Heart left ventricle (tissue), 16 donors: Measurements from ENCODE around the gene KRTAP4-9. TPM values are rescaled to one million over a fixed set of nuclear protein-coding genes. Genes with fewer than 3 reads are reported as not detected.
"Not testable (repeated sequence)": the region's sequence is repeated elsewhere in the genome, so short reads cannot be mapped to it uniquely, and the experiment has no call there.

Experiments
- ATAC-seq, 4 donors: fragments of 200-7000 bp; cut with Tn5 transposase; one replicate each; pipeline ENCODE4 v1.9.1; 2020 to 2022; ENCODE audit warnings: moderate library complexity in 4 of 4, mild to moderate bottlenecking in 3 of 4, moderate number of reproducible peaks in 1 of 4
- DNase-seq, 5 donors: peaks; one replicate each; pipeline ENCODE4 v3.0.0-alpha.2; 2020
- H3K27ac ChIP-seq, 12 donors: fragments of 200-600 bp; sonication (generic) in 4 of 12; one replicate each; pipeline versions ENCODE4 v1.5.0 to v1.8.0; 2016 to 2022; ENCODE audit warnings: mild to moderate bottlenecking in 2 of 12
- H3K27me3 ChIP-seq, 9 donors: fragments of 200-600 bp; sonication (generic) in 2 of 9; one replicate each; pipeline versions ENCODE4 v1.5.1 to v1.8.0; 2016 to 2022; ENCODE audit warnings: mild to moderate bottlenecking in 3 of 9
- H3K36me3 ChIP-seq, 9 donors: fragments of 200-600 bp; sonication (generic) in 2 of 9; one replicate each; pipeline versions ENCODE4 v1.5.0 to v1.8.0; 2018 to 2022; ENCODE audit warnings: mild to moderate bottlenecking in 2 of 9
- H3K4me1 ChIP-seq, 12 donors: fragments of 200-600 bp; sonication (generic) in 4 of 12; one replicate each; pipeline versions ENCODE4 v1.5.0 to v1.8.0; 2016 to 2022; ENCODE audit warnings: mild to moderate bottlenecking in 3 of 12
- H3K4me3 ChIP-seq, 12 donors: fragments of 200-600 bp; sonication (generic) in 4 of 12; one replicate each; pipeline versions ENCODE4 v1.5.0 to v1.8.0; 2017 to 2022; ENCODE audit warnings: mild to moderate bottlenecking in 9 of 12, moderate library complexity in 4 of 12
- H3K9me3 ChIP-seq, 12 donors: fragments of 200-600 bp; sonication (generic) in 4 of 12; one replicate each; pipeline versions ENCODE4 v1.5.0 to v1.8.0; 2016 to 2022; ENCODE audit warnings: mild to moderate bottlenecking in 1 of 12
- CTCF ChIP-seq, 12 donors: fragments of 200-600 bp; sonication (generic) in 4 of 12; IDR thresholded peaks; one replicate each; pipeline versions ENCODE4 v1.5.0 to v1.8.0; 2018 to 2022; ENCODE audit warnings: antibody characterized with exemption in 12 of 12, mild to moderate bottlenecking in 5 of 12
- POLR2A ChIP-seq, 2 donors: fragments of 450-650 bp; IDR thresholded peaks; one replicate each; pipeline ENCODE4 v1.6.1; 2017; ENCODE audit warnings: antibody characterized with exemption in 2 of 2, mild to moderate bottlenecking in 2 of 2, moderate library complexity in 2 of 2
- WGBS, 4 donors: extraction: QIAGEN DNeasy Blood & Tissue Kit in 2 of 4; methylation state at CpG; one replicate each; pipeline versions ENCODE4 v1.1.5 to v1.1.7; 2013 to 2018; 5-methylcytosine and 5-hydroxymethylcytosine counted together
- intact Hi-C, 10 donors: fragments of 100-400 bp; cut with DNase I; formaldehyde crosslinking; loops; one replicate each; pipeline versions ENCODE4 v1.11.1 to v1.14.2; 2022
- polyA plus RNA-seq, 2 donors: library from polyadenylated mRNA; stranded (reverse); fragments of 200-250 nt; gene quantifications; one replicate each; pipeline ENCODE4 v1.2.3, GENCODE V29; 2013
- total RNA-seq, 9 donors: library from RNA; depleted of rRNA in 2 of 9; stranded (reverse); fragments of >200 nt in 2 of 9; fragmentation: NEBNext Ultra II Directional in 3 of 9; extraction: Animal tissue kit (Norgen Biotek cat#: 25700) in 3 of 9; gene quantifications; one replicate each; pipeline versions ENCODE4 v1.1.0 to v1.2.4, GENCODE V29; 2016 to 2023
- donor health status: ischemic (EF 13 %, LVEDD 7.1; RV severe dilation, severe dysfunction).
- donor health status: healthy with polysubstance abuse.
- donor health status: DM: no; HTN: yes; CAD: no.
- donor health status: DM: no; HTN: no; CAD: no.
- donor health status: ischemic (EF 25% LVEDD 6.9; RV normal size, moderate dysfunction).
- donor health status: ischemic (EF 25% LVEDD 5.7; RV mildly dilated, moderate dysfunction).
- donor health status: healthy.
- donor health status: DM: yes; HTN: yes; CAD: no.
- donor health status: ischemic (EF 35%, LVEDD 5.7; RV mildly dilated, moderate dysfunction).
- donor health status: nonischemic (EF 11% LVEDD 7.7; RV severe dilation, severe dysfunction).
- donor health status: DM: yes; HTN: yes; CAD: no.
- donor health status: PGD.
- donor health status: ischemic (EF 29% LVEDD 5.4; RV normal size, mild dysfunction).
- donor health status: nonischemic (EF 23%, LVEDD 6.1; RV moderate dilation, normal function).

Gene KRTAP4-9
- total and polyA plus RNA-seq, 11 donors: not detected

DNA sequence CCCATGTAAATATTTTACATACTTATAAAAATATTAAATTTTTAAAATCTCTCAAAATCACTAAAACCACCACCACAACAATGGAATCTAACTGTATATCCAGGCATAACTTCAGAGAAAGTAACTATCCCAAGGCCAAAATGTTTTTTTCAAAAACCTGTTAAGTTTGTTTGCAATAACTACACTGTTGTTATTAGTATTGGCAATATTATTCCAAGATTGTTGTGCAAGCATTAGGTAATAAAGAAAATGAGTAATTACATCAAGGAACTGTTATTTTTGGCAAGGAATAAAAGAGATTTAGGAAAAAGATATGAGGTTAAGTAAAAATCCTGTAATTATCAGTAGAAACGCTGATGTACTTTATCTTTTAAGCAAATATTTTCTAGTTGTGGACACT lies 22.2 kb downstream of the KRTAP4-9 start:
- H3K36me3 ChIP-seq: no peaks in the 10 kb centered on the region
- H3K27ac ChIP-seq: no peak overlapping the region
- TF ChIP-seq POLR2A (IDR thresholded peaks at IDR 0.05) (no peak), CTCF (IDR thresholded peaks at IDR 0.05) (no peak)
- 56 to 67% (median 64%) methylated on average over 1 of the region's 1 CpG for WGBS, 4 donors
- DNase-seq (no peak), ATAC-seq (no peak)
- H3K9me3 ChIP-seq: peaks cover 0 to 7% (median 0%) of the 10 kb centered on the region in 12 donors
- intact Hi-C loops: no loop called here
- H3K4me3 ChIP-seq: no peak overlapping the region
- peaks cover 0 to 5% (median 0%) of the 10 kb centered on the region in 9 donors for H3K27me3 ChIP-seq
- H3K4me1 ChIP-seq: no peaks in the 10 kb centered on the region

- 76 to 81% (median 79%) methylated on average over 3 of the region's 3 CpGs for WGBS, 4 donors
- no peak for TF ChIP-seq POLR2A (IDR thresholded peaks at IDR 0.05)
- no peak overlapping the region for H3K4me3 ChIP-seq
- no peaks in the 10 kb centered on the region for H3K36me3 ChIP-seq
- DNase-seq (no peak), ATAC-seq (no peak)
- no peaks in the 10 kb centered on the region for H3K4me1 ChIP-seq
- H3K27ac ChIP-seq: no peak overlapping the region
- intact Hi-C loops: no loop called here
- peaks cover 0 to 3% (median 0%) of the 10 kb centered on the region in 9 donors for H3K27me3 ChIP-seq
- H3K9me3 ChIP-seq: peaks cover 0 to 7% (median 0%) of the 10 kb centered on the region in 12 donors
Measured at GRCh38 chr17:41131979-41132378, 26.8 kb downstream of the KRTAP4-9 start.

DNA sequence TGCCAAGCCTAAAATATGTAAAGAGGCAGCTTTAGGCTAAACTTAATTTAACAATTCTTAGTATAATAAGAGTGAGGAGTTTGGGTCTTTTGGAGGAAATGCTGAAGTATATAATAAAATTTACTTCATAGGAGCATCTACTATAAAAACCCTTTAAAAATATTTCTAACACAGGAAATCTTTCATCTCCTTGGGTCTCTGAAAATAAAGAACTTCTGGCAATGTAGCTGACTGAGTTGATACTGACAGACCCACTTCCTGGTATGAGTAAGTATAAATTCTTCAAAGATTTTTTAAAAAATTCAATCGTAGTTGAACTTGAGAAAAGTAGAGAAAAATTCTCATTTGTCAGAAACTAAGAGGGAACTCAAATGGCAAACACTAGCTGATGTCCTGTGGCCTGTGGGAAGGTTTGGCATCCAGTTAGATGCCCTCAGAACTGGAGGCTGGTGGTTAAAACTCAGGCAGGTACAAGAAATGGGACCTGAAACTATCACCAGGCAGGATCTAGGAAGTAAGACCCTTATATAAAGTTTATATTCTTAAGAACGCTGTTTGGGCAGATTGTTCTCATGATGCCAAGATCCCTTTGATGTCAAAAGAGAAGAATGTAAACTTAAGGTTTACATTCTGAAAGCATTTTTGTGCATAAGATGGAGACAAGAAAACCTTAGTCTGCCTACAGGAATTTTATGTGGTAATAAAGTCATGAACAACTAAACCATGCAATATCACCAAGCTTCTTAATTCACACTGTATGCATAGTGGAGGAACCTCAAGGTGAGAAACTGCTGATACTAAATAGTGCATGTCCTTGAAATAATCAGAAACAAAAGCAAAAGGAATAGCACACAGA lies 28.9 kb downstream of the KRTAP4-9 start:
- H3K27ac ChIP-seq: no peak overlapping the region
- no peaks in the 10 kb centered on the region for H3K4me1 ChIP-seq
- 69 to 80% (median 72%) methylated on average over 2 of the region's 2 CpGs for WGBS, 4 donors
- DNase-seq (no peak), ATAC-seq (no peak)
- peaks cover 0 to 3% (median 0%) of the 10 kb centered on the region in 9 donors for H3K27me3 ChIP-seq
- no peak for TF ChIP-seq POLR2A (IDR thresholded peaks at IDR 0.05)
- TF ChIP-seq CTCF (IDR thresholded peaks at IDR 0.05): no peak
- no peaks in the 10 kb centered on the region for H3K36me3 ChIP-seq
- intact Hi-C loops: no loop called here
- H3K4me3 ChIP-seq: no peak overlapping the region
- peaks cover 0 to 14% (median 0%) of the 10 kb centered on the region in 12 donors for H3K9me3 ChIP-seq

- DNase-seq, H3K27ac ChIP-seq, H3K27me3 ChIP-seq, intact Hi-C loops, H3K36me3 ChIP-seq, ATAC-seq, H3K4me1 ChIP-seq, H3K4me3 ChIP-seq: not testable (repeated sequence)
- peaks cover 0 to 23% (median 6%) of the 10 kb centered on the region in 12 donors for H3K9me3 ChIP-seq
- WGBS, 4 donors: 76 to 88% (median 86%) methylated on average over 11 to 12 of the region's 12 CpGs
Measured at GRCh38 chr17:41139865-41140264, 34.7 kb downstream of the KRTAP4-9 start.

GRCh38 chr17:41140360-41141131 lies 35.4 kb downstream of the KRTAP4-9 start, which contains the start of gene KRTAP4-6:
TSS of gene KRTAP4-6 (minus strand) at chr17:41140544. CDS start at chr17:41140487, 57 bp downstream.
- Histone ChIP-seq H3K27me3 (peaks cover 0 to 2% (median 0%) of the 10 kb centered on the region in 9 donors), H3K36me3 (no peaks in the 10 kb centered on the region), H3K9me3 (peaks cover 0 to 23% (median 6%) of the 10 kb centered on the region in 12 donors), H3K4me1 (no peaks in the 10 kb centered on the region), H3K27ac (no peak within 1 kb of the TSS), H3K4me3 (no peak within 1 kb of the TSS)
- WGBS, 4 donors: 76 to 84% (median 82%) methylated on average over 5 to 6 of the region's 6 CpGs
- TF ChIP-seq POLR2A (IDR thresholded peaks at IDR 0.05): no peak
- no peak for TF ChIP-seq CTCF (IDR thresholded peaks at IDR 0.05)
- intact Hi-C loops: no loop called here
- no peak for ATAC-seq
- DNase-seq: no peak
